GM12878 (cell line): ENCODE measurements around the gene CHCHD3. TPM values are rescaled to one million over a fixed set of nuclear protein-coding genes. Genes with fewer than 3 reads are reported as not detected.

Experiments used
- ATAC-seq: fragments of 200-7000 bp; cut with Tn5 transposase; 3 replicates; pipeline ENCODE4 v1.9.1; 2020; ENCODE audit warnings: mild to moderate bottlenecking, moderate library complexity
- BruUV-seq: library from RNA; stranded (reverse); fragments of 400-500 nt; replicated peaks from 2 replicates; lab custom pipeline; 2021; lab: Mats Ljungman, UMichigan
- CTCF ChIA-PET: fragments of 300-600 bp; sonication (Branson Sonifier 250); formaldehyde crosslinking; extraction: SDS; loops from one replicate; lab custom pipeline; 2021; ENCODE audit warnings: inconsistent platforms; lab: Yijun Ruan, JAX
- POLR2A ChIA-PET: fragments of 350-600 bp; formaldehyde crosslinking; extraction: SDS; loops from one replicate; lab custom pipeline; 2021; ENCODE audit warnings: inconsistent platforms; lab: Charles Lee
- RAD21 ChIA-PET: fragments of 300-600 bp; sonication (Branson Sonifier 250); formaldehyde crosslinking; loops from one replicate; lab custom pipeline; 2023; ENCODE audit warnings: antibody characterized with exemption; ENCODE audit not compliant: unreplicated experiment; lab: Charles Lee
- SMC1A ChIA-PET: fragments of 300-600 bp; sonication (Branson Sonifier 250); formaldehyde crosslinking; loops from one replicate; lab custom pipeline; 2023; ENCODE audit not compliant: unreplicated experiment, uncharacterized antibody; lab: Charles Lee
- DNase-seq: peaks from one replicate; pipeline ENCODE4 v3.0.0-alpha.2; 2011; ENCODE audit warnings: low read depth, low spot score
- FAIRE-seq: peaks from 3 replicates; lab custom pipeline; 2011; peaks lifted over from hg19 to GRCh38; lab: Jason Lieb, UNC
- H2AFZ ChIP-seq: 2 replicates; pipeline ENCODE4 v1.6.0; 2011; ENCODE audit warnings: low read depth, low read length, control low read depth; ENCODE audit not compliant: control insufficient read depth
- H3K27ac ChIP-seq: 2 replicates; pipeline ENCODE4 v1.5.1; 2011; ENCODE audit warnings: control low read depth; ENCODE audit not compliant: control insufficient read depth, insufficient read depth
- H3K27me3 ChIP-seq, 2 experiments: replicated peaks in 1 of 2; 2 replicates each; pipeline versions ENCODE4 v1.6.0 to v1.6.1; 2011; ENCODE audit warnings: low read length in 1 of 2; ENCODE audit not compliant: control insufficient read depth in 2 of 2, insufficient read depth in 2 of 2
- H3K36me3 ChIP-seq, 2 experiments: 2 replicates each; pipeline ENCODE4 v1.5.1; 2011; ENCODE audit warnings: low read length in 1 of 2; ENCODE audit not compliant: control insufficient read depth in 2 of 2, insufficient read depth in 2 of 2
- H3K4me1 ChIP-seq: 2 replicates; pipeline ENCODE4 v1.6.1; 2011; ENCODE audit warnings: mild to moderate bottlenecking, low read length, moderate library complexity, mixed read lengths; ENCODE audit not compliant: control insufficient read depth, insufficient read depth
- H3K4me2 ChIP-seq: 2 replicates; pipeline ENCODE4 v1.6.0; 2011; ENCODE audit warnings: control low read depth; ENCODE audit not compliant: control insufficient read depth, insufficient read depth
- H3K4me3 ChIP-seq: fragments of 200-600 bp; sonication (generic); 2 replicates; pipeline ENCODE4 v1.5.1; 2016
- H3K79me2 ChIP-seq: 2 replicates; pipeline ENCODE4 v1.6.0; 2011; ENCODE audit warnings: low read length; ENCODE audit not compliant: control insufficient read depth, insufficient read depth
- H3K9ac ChIP-seq: 2 replicates; pipeline ENCODE4 v1.8.0; 2011; ENCODE audit warnings: low read length, control low read depth, mixed read lengths; ENCODE audit not compliant: control insufficient read depth, insufficient read depth
- H3K9me3 ChIP-seq: replicated peaks from 3 replicates; pipeline ENCODE4 v1.5.1; 2011; ENCODE audit warnings: mild to moderate bottlenecking, low read length; ENCODE audit not compliant: control insufficient read depth, insufficient read depth
- H4K20me1 ChIP-seq: 2 replicates; pipeline ENCODE4 v1.6.0; 2011; ENCODE audit not compliant: control insufficient read depth, insufficient read depth
- IRF5 ChIP-seq: fragments of 450-650 bp; IDR thresholded peaks from 2 replicates; pipeline ENCODE4 v1.6.1; 2017; ENCODE audit warnings: borderline replicate concordance
- WGBS: methylation state at CpG from one replicate; pipeline ENCODE4 v1.1.6; 2016; ENCODE audit warnings: low lambda C conversion rate; ENCODE audit not compliant: insufficient replicate concordance, insufficient coverage; ENCODE audit errors: missing lambda C conversion rate; 5-methylcytosine and 5-hydroxymethylcytosine counted together
- in situ Hi-C: fragments of 300-500 bp; cut with MboI; formaldehyde crosslinking; loops from 9 replicates; pipeline ENCODE4 v1.14.3; 2018; ENCODE audit warnings: mixed read lengths
- intact Hi-C: fragments of 100-400 bp; cut with micrococcal nuclease; formaldehyde crosslinking; loops from one replicate; pipeline ENCODE4 v1.14.2; 2022; ENCODE audit not compliant: unreplicated experiment
- polyA plus RNA-seq, 11 experiments: library from polyadenylated mRNA; depleted of rRNA in 4 of 11; unstranded in 6 of 11; stranded (reverse) in 5 of 11; fragments of >200 nt; fragmentation: Nextera tagmentation in 4 of 11; fragmentation: Illumina TruSeq in 1 of 11; extraction: Ambion mirVana in 4 of 11; extraction: Trizol in 1 of 11; gene quantifications; 1 replicate in 1 of 11; 2 replicates in 10 of 11; pipeline versions ENCODE4 v1.2.1 to v1.2.3, GENCODE V29; 2011 to 2016; ENCODE audit warnings: inconsistent platforms in 2 of 11, missing spikeins in 2 of 11, low read depth in 1 of 11
- total RNA-seq, 4 experiments: library from RNA; depleted of rRNA in 3 of 4; stranded (reverse); fragments of >200 nt in 3 of 4; fragmentation: Illumina TruSeq in 1 of 4; extraction: Trizol in 1 of 4; gene quantifications; 2 replicates each; pipeline versions ENCODE4 v1.2.1 to v1.2.3, GENCODE V29; 2013 to 2021
- TF ChIP-seq, protein P1 (sequence below): fragments of 150-350 bp; IDR thresholded peaks from 2 replicates; pipeline ENCODE4 v1.6.1; 2014; ENCODE audit warnings: mild to moderate bottlenecking, low read depth, low read length

Gene CHCHD3
- total and polyA plus RNA-seq, 10 of the 15 experiments (the other 5 are each of a cell fraction or from before 2014, with no cell fraction given), result 38.3 to 178 (median 96.2) TPM

- no peaks in the 10 kb centered on the region for H4K20me1 ChIP-seq
Measured at GRCh38 chr7:132897093-132897687, 184.7 kb downstream of the CHCHD3 start.

More at GRCh38 chr7:132897093-132897687, 184.7 kb downstream of the CHCHD3 start:
- intact Hi-C loops (no loop called here), in situ Hi-C loops (no loop called here)
- ChIA-PET POLR2A (interaction anchor here (0.9 kb wide), 1 partner anchor 38 kb away, joined by 3 read pairs; no protein-coding TSS in a partner anchor), RAD21 (interaction anchor here (1.5 kb wide), 1 partner anchor 8 kb away, joined by 4 read pairs; no protein-coding TSS in a partner anchor), CTCF (interaction anchor here (1.7 kb wide), 1 partner anchor 9 kb away, joined by 6 read pairs; no protein-coding TSS in a partner anchor), SMC1A (interaction anchor here (0.7 to 1.4 kb wide), 2 partner anchors 9 to 96 kb away, joined by 3 to 5 read pairs; no protein-coding TSS in a partner anchor)
- Histone ChIP-seq H2AFZ (no peak overlapping the region), H3K9me3 (peaks cover 11% of the 10 kb centered on the region; the same call in 2 of the 3 replicates), H3K27ac (no peak overlapping the region), H3K79me2 (no peaks in the 10 kb centered on the region), H3K4me1 (no peaks in the 10 kb centered on the region), H3K36me3 (no peaks in the 10 kb centered on the region; a peak in 1 of 4 replicates), H3K27me3 (no peaks in the 10 kb centered on the region), H3K4me3 (no peak overlapping the region), H3K9ac (no peak overlapping the region), H3K4me2 (no peak overlapping the region)
- no peak for ATAC-seq
- 100% methylated on average over 3 of the region's 3 CpGs for WGBS
- no peak for DNase-seq
- TF ChIP-seq IRF5, result no peak
- TF ChIP-seq, protein P1, sequence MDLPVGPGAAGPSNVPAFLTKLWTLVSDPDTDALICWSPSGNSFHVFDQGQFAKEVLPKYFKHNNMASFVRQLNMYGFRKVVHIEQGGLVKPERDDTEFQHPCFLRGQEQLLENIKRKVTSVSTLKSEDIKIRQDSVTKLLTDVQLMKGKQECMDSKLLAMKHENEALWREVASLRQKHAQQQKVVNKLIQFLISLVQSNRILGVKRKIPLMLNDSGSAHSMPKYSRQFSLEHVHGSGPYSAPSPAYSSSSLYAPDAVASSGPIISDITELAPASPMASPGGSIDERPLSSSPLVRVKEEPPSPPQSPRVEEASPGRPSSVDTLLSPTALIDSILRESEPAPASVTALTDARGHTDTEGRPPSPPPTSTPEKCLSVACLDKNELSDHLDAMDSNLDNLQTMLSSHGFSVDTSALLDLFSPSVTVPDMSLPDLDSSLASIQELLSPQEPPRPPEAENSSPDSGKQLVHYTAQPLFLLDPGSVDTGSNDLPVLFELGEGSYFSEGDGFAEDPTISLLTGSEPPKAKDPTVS, result no peak
- no peak for FAIRE-seq
- no TSS peak for BruUV-seq
